HG03175 (cell line): ENCODE data around the gene MYH7.
"Not testable (repeated sequence)": the region's sequence is repeated elsewhere in the genome, so short reads cannot be mapped to it uniquely, and the experiment has no call there.

Experiments used
- ATAC-seq: cut with Tn5 transposase; IDR thresholded peaks from one replicate; pipeline ENCODE4 v1.9.1; 2021; ENCODE audit warnings: mild to moderate bottlenecking, moderate library complexity; ENCODE audit not compliant: unreplicated experiment

Gene MYH7

DNA sequence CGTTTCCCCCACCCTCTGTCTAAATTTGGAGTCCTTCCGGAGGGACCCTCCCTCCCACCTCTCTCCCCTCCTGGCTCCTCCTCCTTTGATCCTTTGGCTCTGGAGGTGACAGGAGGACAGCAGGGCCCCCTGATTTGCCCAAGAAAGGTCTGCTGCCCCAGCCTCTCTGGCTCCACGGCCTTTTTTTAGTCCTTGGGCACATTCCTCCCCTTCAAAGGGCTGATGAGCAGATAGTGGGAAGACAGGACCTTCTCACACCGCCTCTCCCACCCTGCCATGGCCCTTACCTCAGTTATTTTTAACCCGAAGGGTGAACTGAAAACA is 27.2 kb downstream of the MYH7 start:
- no peak for ATAC-seq

DNA sequence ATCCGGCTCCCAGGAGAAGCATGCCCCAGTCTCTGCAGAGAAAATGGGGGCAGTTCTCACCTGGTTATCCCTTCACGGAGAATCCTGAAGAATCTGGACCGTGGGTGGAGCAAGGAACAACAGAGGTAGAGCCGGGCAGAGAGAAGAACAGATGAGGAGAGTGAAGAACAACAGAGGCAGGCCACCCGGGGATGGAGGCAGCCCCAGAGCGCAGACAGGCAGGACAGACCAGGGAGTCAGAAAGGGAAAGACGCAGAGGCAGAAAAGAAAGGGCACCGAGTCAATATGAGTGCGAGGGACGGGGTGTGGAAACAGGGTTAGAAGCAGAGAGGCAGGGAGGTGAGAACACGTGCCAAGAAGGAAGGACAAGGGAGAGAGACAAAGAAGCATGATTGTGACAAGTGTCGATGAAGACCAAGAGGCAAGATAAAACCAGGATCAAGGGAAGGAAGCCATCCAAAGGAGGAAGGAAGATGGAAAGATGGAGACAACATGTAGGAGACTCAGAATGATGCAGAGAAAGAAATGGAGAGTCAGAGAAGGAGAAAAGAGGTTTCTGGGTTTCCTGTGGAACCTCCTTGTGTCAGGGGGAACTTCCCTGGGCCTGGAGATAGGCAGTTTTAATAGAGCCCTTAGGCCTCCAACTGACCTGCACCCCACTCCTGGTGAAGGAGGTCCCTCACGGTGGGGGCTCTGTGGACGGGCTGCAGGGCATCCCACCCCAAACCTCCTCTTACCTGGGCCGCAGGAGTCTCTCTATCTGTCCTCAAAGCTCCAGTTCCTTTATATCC is 27.7 kb downstream of the MYH7 start, which contains the start of gene MYH6:
Gene MYH6 (minus strand): TSS at position 758 of the 791 bp plus-strand sequence. CDS start 1,050 bp downstream, outside the sequence.
- no peak for ATAC-seq

DNA sequence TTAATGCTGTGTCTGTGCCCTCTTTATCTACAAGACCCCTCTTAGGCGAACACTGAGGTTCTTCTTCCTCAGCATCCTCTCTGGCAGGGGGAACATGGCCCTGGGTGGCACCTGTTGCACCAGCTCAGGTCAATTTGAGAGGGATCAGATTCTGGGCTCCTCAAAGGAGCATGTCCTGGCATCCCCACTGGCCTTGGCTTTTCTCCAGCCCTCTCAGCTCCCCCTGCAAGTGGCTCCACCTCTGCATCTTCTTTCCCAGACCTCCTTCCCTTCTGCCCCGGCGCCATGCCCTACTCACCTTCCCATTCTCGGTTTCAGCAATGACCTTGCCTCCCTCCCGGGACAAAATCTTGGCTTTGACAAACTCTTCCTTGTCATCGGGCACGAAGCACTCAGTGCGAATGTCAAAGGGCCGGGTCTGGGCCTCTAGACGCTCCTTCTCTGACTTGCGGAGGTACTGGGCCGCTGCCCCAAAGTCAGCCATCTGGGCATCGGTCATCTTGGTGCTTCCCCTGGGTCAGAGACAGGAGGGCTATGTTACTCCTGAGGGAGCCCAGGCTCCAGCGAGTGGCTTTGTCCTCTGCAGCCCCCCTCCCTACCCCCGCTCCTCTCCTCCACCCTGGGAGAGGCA is 28.6 kb downstream of the MYH7 start:
- no peak for ATAC-seq

DNA sequence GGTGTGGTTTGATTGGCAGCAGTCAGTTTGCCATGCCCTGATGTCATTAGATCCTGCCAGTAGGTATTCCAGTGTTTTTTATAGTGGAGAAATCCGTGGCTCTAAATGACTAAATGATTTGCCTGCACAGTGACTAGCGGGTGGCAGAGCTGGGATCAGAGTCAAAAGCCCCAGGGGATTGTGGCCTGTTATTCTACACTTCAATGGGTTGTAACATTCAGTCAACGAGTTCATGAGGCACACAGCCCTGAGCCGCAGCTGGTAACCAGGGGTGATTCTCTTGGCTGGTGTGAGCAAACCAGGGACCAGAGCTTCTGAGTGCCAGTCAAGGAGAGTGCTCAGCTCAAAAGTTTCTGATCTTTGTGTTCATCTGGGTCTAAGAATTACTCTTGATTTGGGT is 29.2 kb downstream of the MYH7 start:
- no peak for ATAC-seq

DNA sequence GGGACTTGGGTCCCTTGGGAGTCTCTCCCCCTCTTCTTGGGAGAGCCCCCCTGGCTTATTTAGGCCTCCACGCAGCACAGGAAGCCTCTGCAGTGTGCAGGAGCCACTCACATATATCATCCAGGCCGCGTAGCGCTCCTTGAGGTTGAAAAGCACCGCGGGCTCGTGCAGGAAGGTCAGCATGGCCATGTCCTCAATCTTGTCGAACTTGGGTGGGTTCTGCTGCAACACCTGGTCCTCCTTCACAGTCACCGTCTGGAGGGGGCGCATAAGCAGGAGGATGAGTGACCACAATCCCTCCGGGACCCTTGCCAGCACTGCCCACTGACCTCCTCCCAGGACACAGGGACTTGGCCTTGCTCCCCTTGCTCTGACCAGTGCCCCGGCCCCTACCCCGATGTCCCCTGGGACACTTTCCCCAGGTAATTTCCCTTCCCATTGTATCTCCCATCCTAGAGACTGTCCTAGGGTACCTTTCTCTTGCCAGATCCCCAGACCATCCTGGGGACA is 29.9 kb downstream of the MYH7 start:
- ATAC-seq: no peak

DNA sequence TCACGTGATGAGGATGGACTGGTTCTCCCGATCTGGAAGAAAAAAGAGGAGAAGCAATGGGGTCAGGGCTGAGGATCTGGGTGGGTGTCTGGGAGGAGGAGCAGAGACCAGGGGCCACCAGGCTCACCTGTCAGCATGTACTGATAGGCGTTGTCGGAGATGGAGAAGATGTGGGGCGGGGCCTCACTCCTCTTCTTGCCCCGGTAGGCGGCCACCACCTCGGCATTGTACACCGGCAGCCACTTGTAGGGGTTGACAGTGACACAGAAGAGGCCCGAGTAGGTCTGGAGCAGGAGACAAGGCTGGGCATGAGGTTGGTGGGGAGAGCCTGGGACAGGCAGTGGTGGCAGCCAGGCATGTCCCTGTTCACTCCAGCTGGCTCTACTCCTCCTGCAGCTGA is 30.4 kb downstream of the MYH7 start:
- no peak for ATAC-seq

DNA sequence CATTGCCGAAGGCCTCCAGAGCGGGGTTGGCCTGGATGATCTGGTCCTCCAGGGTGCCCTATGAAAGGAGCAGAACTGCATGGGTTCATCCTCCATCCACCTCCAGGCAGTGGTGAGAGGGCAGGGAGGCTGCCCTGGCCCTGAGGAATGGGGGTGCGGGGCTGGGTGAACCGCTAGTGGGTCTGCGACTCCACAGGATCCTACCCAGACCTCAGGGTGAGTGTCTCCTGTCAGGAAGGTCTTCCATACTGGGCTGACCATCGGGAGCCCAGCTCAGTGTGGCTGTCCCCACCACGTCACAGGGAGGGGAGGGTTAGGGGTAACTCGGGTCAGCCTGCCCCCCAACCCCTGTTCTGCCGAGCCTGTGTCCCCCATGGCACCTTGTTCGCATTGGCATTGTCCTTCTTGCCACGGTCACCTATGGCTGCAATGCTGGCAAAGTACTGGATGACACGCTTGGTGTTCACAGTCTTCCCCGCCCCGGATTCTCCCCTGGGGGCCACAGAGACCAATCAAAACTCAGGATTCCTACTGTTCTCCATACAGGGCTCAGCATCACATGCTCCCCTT is 31.0 kb downstream of the MYH7 start:
- ATAC-seq: no peak

DNA sequence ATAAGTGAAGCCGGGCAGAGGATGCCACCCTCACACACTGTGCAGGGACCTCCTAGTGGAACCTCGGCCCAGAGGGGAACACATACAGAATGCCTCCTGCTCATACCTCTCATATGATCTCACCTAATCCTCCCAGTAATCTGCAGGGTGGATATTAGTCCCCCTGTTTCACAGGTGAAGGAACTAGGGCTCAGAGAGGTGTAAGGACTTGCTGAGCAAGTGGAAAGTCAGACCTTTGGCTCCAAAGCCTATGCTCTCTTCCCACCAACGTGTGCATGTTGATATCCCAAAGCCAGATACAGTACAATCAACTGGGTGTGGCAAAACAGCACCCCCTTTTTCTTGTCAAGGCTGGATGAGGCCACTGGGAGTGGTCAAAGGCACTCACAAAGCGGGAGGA is 31.6 kb downstream of the MYH7 start:
- no peak for ATAC-seq

DNA sequence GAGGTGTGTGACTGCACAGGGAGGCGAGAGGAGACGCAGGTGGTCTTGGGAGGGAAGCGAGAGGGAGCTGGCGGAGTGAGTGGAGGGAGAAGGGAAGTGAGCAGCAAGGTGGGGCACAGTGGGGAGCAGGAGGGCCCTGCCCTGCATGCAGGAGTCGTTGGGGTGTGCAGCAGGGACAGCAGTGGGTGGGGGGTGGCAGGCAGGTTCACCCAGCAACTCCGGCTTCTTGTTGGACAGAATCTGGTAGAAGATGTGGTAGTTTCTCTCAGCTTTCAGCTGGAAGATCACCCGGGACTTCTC is 32.4 kb downstream of the MYH7 start:
- no peak for ATAC-seq

DNA sequence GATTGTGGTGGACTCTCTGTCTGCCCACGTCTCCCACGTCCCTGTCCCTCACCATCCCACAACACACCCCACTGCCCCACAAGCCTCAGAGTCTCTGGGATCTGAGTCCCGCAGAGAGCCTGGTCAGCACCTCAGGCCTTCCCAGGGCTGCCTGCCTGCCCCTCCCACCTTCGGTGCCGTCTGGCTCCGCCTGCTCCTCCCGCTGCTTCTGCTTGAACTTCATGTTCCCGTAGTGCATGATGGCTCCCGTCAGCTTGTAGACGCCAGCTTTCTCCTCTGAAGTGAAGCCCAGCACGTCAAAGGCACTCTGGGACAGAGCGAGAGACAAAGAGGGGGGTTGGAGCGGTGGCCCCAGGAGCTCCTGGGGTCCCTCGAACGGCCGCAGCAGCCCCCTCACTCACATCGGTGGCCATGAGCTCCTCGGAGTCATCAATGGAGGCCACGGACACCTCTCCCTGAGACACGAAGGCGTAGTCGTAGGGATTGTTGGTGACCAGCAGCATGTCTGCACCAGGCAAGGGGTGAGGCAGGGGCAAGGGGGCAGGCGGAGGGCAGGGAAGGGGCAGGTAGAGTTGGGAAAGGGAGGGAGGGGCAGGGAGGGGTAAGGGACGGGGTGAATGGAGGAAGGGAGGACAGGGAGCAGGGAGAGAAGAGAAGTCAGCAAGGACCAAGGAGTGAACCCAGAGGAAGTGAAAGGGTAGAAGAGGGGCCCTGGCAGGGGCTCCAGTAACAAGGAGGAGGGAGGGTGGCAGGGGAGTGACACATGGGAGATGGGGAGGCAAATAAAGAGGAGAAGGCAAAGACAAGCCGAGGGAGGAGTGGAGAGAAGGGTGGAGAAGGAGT is 32.9 kb downstream of the MYH7 start:
- ATAC-seq: no peak

DNA sequence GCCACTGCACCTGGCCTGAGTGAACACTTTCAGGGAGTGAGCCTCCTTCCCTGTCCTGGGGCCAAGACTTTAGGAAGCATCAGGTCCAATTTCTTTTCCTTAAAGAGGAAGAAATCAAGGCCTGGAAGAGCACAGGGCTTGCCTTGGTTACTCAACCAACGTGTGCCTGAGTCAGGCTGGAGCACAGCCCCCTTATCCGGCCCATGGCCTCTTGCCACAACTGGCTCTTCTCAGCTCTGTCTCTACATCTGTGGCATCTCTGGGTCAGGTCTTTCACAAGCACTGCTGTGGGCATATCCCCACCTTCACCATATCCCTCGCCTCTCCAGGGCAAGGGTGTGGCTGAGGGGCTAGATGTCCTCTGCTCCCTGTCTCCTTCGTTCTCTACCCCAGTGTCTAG is 34.2 kb downstream of the MYH7 start:
- ATAC-seq: no peak

DNA sequence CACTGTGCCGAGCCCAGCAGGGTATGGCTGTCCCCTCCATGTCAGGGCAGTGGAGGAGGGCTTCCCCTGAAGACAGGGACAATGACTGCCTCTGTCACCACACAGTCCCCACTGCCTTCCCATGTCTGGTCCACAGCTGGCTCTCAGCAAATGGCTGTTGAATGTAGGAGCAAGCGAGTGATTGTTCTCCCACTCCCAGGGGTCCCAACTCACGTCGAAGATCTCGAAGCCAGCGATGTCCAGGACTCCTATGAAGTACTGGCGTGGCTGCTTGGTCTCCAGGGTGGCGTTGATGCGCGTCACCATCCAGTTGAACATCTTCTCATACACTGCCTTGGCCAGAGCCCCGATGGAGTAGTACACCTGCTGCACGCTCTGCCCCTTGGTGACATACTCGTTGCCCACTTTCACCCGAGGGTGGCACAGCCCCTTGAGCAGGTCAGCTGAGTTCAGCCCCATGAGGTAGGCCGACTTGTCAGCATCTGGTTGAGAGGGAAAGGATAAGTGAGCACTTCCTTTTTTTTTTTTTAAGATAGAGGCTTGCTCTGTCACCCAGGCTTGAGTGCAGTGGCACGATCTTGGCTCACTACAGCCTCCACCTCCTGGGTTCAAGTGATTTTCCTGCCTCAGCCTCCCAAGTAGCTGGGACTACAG is 34.8 kb downstream of the MYH7 start:
- ATAC-seq: not testable (repeated sequence)

DNA sequence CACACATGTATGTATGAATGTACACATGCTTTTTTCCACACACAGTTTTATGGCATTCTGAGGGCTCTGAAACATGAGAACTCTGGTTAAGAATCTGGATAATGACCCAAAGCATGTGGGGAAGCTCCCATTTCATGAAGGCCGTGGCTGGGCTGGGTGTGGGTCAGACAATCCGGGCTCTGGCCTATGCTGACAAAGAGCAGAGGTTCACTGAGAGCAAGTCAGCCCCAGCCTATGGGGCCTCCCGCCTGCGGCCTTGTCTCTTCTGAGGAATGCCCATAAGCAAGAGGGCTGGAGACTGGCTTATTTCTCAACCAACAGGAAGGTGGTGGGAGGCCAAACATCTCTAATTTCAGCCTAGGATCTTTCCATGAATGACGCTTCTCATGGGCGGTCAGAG is 35.9 kb downstream of the MYH7 start:
- ATAC-seq: no peak

DNA sequence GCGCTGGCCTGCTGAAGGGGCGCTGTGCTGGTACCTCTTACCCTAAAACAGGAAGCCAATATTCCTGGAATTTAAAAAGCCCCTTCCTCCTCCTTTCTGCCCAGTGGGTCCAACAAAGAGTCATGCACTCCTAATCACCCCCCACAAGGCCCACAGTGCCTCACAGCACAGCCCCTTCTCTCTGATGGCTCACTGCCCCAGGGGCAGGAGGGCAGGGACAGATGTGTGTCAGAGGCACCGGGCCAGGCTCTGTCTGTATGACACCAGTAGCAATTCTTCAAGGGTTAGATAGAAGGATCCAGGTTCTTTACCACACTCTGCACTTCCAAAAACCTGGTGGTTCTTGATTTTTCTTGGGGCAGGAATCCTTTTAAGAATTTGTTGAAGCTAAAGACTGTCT is 36.3 kb downstream of the MYH7 start:
- no peak for ATAC-seq

DNA sequence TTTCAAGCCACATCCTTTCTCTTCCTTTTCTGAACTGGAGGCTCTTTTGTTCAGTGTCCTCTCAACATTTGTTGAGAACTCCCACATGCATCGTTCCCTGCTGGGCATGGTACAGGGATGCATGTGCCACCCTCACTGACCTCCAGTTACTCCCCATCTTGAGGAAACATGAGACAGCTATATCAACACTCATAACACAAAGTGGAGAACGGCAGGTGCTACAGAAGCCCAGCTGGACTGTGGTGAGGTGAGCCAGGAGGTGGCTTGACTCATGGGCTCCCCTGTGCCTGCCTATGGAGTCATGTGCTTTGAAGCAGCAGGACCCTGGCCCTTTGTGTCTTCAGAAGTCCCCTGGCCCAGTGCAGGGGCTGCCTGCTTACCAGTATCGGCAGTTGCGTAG is 37.1 kb downstream of the MYH7 start:
- ATAC-seq: no peak

DNA sequence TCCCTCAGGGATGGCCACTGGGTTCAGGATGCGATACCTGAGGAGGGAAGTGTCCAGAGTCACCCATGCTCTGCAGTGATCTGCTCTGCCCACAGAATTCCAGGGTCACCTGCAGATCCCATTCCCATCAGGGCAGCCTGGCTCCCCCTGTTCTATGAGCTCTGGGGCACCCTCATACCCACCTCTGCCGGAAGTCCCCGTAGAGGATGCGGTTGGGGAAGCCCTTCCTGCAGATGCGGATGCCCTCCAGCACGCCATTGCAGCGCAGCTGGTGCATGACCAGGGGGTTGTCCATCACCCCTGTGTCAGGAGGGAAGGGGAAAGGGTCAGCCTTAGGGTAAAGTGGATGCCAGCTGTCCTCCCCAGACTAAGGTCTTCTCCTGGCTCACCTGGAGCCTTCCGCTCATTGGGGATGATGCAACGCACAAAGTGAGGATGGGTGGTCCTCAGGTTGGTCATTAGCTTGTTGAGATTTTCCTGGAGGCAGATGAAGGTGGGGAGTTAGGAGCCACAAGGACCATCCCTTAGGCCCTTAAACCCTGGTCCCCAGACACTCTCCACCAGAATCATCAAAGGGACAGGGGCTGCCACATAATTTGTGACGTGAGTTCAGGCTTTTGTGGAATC is 38.6 kb downstream of the MYH7 start:
- ATAC-seq: no peak

DNA sequence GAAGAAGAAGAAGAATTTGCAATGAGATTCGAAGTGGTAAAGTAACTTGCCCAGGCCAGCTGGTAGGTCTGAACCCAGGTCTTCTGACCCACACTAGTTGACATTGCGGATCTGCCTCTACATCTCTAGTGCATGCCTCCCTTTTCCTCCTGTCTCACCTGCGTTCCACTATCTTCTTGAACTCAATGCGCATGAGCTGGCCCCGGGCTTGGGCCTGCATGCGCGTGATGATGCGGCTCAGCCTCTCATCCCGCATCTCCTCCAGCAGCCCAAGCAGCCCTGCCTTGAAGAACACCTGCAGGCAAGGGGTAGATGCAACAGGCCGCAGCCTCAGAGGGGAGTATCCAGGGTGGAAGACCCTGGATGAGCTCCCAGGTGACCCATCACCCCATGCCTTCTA is 39.3 kb downstream of the MYH7 start:
- ATAC-seq: no peak

DNA sequence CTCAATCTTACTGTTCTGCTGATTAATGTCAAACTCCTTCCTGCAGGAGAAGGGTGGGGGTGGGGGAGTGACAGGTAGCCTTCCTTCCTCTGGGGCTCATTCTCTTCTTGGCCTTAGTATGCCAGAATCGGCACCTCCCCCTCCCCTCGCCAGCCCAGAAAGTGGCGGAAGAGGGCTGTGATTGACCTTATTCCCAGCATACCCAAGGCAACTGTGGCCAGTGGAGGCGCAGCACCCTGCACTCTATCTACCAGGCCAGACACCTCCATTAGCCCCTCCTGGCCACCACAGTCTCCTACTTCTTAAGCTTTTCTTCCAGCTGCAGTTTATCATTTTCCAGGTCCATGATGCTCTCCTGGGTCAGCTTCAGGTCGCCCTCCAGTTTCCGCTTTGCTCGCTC is 42.8 kb downstream of the MYH7 start:
- ATAC-seq: no peak

DNA sequence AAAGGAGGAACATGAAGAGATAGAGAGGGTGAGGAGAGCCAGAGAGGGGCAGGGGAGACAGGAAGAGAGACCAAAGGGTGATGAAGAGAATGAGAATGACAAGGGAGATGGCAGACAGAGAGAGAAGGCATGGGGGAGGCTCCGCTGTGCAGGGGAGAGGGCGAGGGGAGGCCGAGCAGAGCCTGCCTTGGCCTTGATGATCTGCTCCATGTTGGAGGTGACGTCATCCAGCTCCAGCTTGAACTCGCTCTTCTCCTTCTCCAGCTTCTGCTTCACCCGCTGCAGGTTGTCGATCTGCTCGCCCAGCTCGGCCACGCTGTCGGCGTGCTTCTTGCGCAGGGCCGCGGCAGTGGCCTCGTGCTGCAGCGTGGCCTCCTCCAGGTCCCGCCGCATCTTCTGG is 45.6 kb downstream of the MYH7 start:
- ATAC-seq: not testable (repeated sequence)

DNA sequence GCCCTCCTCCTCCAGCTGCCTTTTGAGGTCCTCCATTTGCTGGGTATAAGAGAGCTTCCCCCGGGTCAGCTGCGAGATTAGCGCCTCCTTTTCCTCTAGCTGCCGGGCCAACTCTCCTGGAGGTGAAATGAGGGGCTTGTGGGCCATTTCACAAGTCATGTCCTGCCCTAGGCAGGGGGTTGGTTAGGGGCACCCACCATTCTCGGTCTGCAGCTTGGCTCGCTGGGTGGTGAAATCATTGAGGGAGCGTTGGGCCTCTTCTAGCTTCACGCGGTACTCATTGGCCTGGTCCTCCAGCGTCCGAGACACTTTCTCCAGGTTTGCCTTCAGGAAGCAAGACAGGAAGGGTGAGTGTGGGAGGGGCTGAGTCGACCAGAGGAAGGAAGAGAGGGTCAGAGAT is 46.1 kb downstream of the MYH7 start:
- ATAC-seq: no peak

DNA sequence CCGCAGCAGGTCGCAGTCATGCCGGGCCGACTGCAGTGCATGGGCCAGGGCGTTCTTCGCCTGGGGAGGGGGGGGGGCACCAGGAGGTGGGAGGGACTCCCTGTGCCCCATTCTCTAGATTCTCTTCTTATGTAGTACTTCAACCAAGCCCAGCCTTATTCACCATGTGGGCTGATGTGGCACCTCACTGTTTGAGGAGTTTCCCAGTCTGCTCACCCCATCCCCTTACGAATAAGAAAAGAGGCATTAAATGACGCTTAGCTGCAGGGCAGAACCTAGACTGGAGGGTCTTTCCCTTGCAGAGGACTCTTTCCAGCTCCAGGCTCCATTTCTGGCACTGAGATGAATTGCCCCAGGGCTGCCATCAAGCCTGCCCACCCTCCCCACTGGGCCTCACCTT is 46.5 kb downstream of the MYH7 start:
- no peak for ATAC-seq
